HCT116 (cell line): ENCODE results near the gene POLD2. TPM values are rescaled to one million over a fixed set of nuclear protein-coding genes. Genes with fewer than 3 reads are reported as not detected.

Source experiments
- ATAC-seq: fragments of 200-7000 bp; cut with Tn5 transposase; 2 replicates; pipeline ENCODE4 v1.9.1; 2020; ENCODE audit warnings: mild to moderate bottlenecking, moderate library complexity
- BruUV-seq: library from RNA; stranded (reverse); fragments of 400-500 nt; replicated peaks from 2 replicates; lab custom pipeline; 2021; lab: Mats Ljungman, UMichigan
- CTCF ChIA-PET: fragments of 300-600 bp; sonication (Branson Sonifier 250); formaldehyde crosslinking; loops from one replicate; lab custom pipeline; 2021; ENCODE audit warnings: antibody characterized with exemption; lab: Charles Lee
- POLR2A ChIA-PET: fragments of 300-600, 350-600 bp; sonication (Branson Sonifier 250); formaldehyde crosslinking; loops from one replicate; lab custom pipeline; 2021; ENCODE audit warnings: antibody characterized with exemption; lab: Charles Lee
- RAD21 ChIA-PET, 2 experiments: fragments of 300-600 bp; sonication (Branson Sonifier 250); formaldehyde crosslinking; loops; one replicate each; lab custom pipeline; 2023; ENCODE audit warnings: low total read pairs in 2 of 2; ENCODE audit not compliant: uncharacterized antibody in 2 of 2, unreplicated experiment in 2 of 2, low non-redundant PET in 1 of 2; lab: Charles Lee
- DNase-seq: peaks from one replicate; pipeline ENCODE4 v3.0.0-alpha.2; 2010; ENCODE audit warnings: low read depth, low spot score
- H2AFZ ChIP-seq: fragments of 200-600 bp; shearing (Covaris generic), sonication (generic); 2 replicates; pipeline ENCODE4 v1.6.1; 2017; ENCODE audit warnings: low read depth, mixed run types, mixed read lengths, antibody characterized with exemption, low read length; ENCODE audit not compliant: poor library complexity, severe bottlenecking
- H3K27ac ChIP-seq: 2 replicates; pipeline ENCODE4 v1.5.1; 2012; ENCODE audit warnings: low read depth, low read length
- H3K27me3 ChIP-seq: fragments of 200-600 bp; sonication (generic); 2 replicates; pipeline ENCODE4 v1.6.1; 2016; ENCODE audit warnings: mixed run types, low read length, mixed read lengths; ENCODE audit not compliant: insufficient read depth
- H3K36me3 ChIP-seq, 2 experiments: fragments of 200-500 bp in 1 of 2; fragments of 200-600 bp in 1 of 2; sonication (Bioruptor generic) in 1 of 2; sonication (generic) in 1 of 2; 2 replicates each; pipeline versions ENCODE4 v1.5.1 to v1.6.1; 2014 to 2016; ENCODE audit warnings: low read length in 2 of 2, inconsistent platforms in 1 of 2, mixed read lengths in 1 of 2, mixed run types in 1 of 2; ENCODE audit not compliant: insufficient read depth in 2 of 2, control insufficient read depth in 1 of 2
- H3K4me1 ChIP-seq, 2 experiments: fragments of 200-600 bp in 1 of 2; sonication (generic) in 1 of 2; 2 replicates each; pipeline versions ENCODE4 v1.5.1 to v1.6.1; 2012 to 2017; ENCODE audit warnings: low read length in 2 of 2, inconsistent platforms in 1 of 2, mild to moderate bottlenecking in 1 of 2, mixed read lengths in 1 of 2, mixed run types in 1 of 2, moderate library complexity in 1 of 2; ENCODE audit not compliant: insufficient read depth in 2 of 2, control insufficient read depth in 1 of 2
- H3K4me2 ChIP-seq: fragments of 200-600 bp; sonication (generic); 2 replicates; pipeline ENCODE4 v1.6.1; 2017; ENCODE audit warnings: mixed run types, low read length, mixed read lengths
- H3K4me3 ChIP-seq, 2 experiments: fragments of 200-600 bp in 1 of 2; sonication (generic) in 1 of 2; replicated peaks in 1 of 2; 2 replicates each; pipeline ENCODE4 v1.5.1; 2011 to 2016; ENCODE audit warnings: low read length in 2 of 2, control low read depth in 1 of 2, low read depth in 1 of 2, mild to moderate bottlenecking in 1 of 2, mixed read lengths in 1 of 2, mixed run types in 1 of 2
- H3K79me2 ChIP-seq: fragments of 200-600 bp; sonication (generic); 2 replicates; pipeline ENCODE4 v1.6.1; 2017; ENCODE audit warnings: mild to moderate bottlenecking, mixed run types, low read length, moderate library complexity, mixed read lengths; ENCODE audit not compliant: insufficient read depth
- H3K9ac ChIP-seq: fragments of 200-600 bp; sonication (generic); 2 replicates; pipeline ENCODE4 v1.6.1; 2016; ENCODE audit warnings: low read length, mixed read lengths
- H3K9me2 ChIP-seq: fragments of 200-600 bp; sonication (generic), shearing (Covaris generic); 2 replicates; pipeline ENCODE4 v1.6.1; 2017; ENCODE audit warnings: mixed run types, mild to moderate bottlenecking, moderate library complexity; ENCODE audit not compliant: insufficient read depth
- H3K9me3 ChIP-seq, 2 experiments: fragments of 200-500 bp in 1 of 2; fragments of 200-600 bp in 1 of 2; sonication (Bioruptor generic) in 1 of 2; sonication (generic) in 1 of 2; 2 replicates each; pipeline ENCODE4 v1.6.1; 2014 to 2017; ENCODE audit warnings: low read length in 2 of 2, mixed read lengths in 2 of 2, inconsistent platforms in 1 of 2, low read depth in 1 of 2, mild to moderate bottlenecking in 1 of 2, mixed run types in 1 of 2, moderate library complexity in 1 of 2; ENCODE audit not compliant: control insufficient read depth in 1 of 2, insufficient read depth in 1 of 2
- H4K20me1 ChIP-seq: fragments of 200-600 bp; sonication (generic), shearing (Covaris generic); 2 replicates; pipeline ENCODE4 v1.6.1; 2017; ENCODE audit warnings: mixed run types, mild to moderate bottlenecking, moderate library complexity; ENCODE audit not compliant: insufficient read depth
- ATF3 ChIP-seq: IDR thresholded peaks from 2 replicates; pipeline ENCODE4 v1.6.1; 2012
- EGR1 ChIP-seq: IDR thresholded peaks from 2 replicates; pipeline ENCODE4 v1.6.1; 2012; ENCODE audit warnings: low read depth
- ZBTB33 ChIP-seq: IDR thresholded peaks from 2 replicates; pipeline ENCODE4 v1.6.1; 2011; ENCODE audit warnings: mild to moderate bottlenecking, low read length, moderate library complexity; ENCODE audit not compliant: insufficient replicate concordance; ENCODE audit errors: extremely low read depth
- intact Hi-C: fragments of 100-400 bp; cut with micrococcal nuclease; formaldehyde crosslinking; loops from 2 replicates; pipeline ENCODE4 v1.10.0; 2022
- total RNA-seq: library from RNA; stranded (reverse); gene quantifications from one replicate; pipeline ENCODE4 v1.2.1, GENCODE V29; 2021; ENCODE audit not compliant: unreplicated experiment

POLD2 gene
- total RNA-seq, 1 experiment from 2014 or later: 237 TPM

- Histone ChIP-seq H3K9me3 (no peaks in the 10 kb centered on the region), H3K27me3 (no peaks in the 10 kb centered on the region), H3K4me1 (peaks cover 0 to 3% of the 10 kb centered on the region in 2 experiments; a peak in 1 of 4 replicates), H3K4me3 (no peak overlapping the region), H4K20me1 (no peaks in the 10 kb centered on the region), H3K9ac (no peak overlapping the region), H3K4me2 (no peak overlapping the region), H2AFZ (no peak overlapping the region), H3K27ac (no peak overlapping the region), H3K79me2 (no peaks in the 10 kb centered on the region), H3K36me3 (no peaks in the 10 kb centered on the region), H3K9me2 (no peaks in the 10 kb centered on the region)
- BruUV-seq: no TSS peak
- ChIA-PET CTCF (no interaction called here), POLR2A (no interaction called here)
- ATAC-seq: no peak
- no peak for DNase-seq
- intact Hi-C loops: no loop called here
- TF ChIP-seq ZBTB33: no peak
- TF ChIP-seq EGR1: no peak
- no peak for TF ChIP-seq ATF3
- TF ChIP-seq, all 23 proteins: peak for 0
- RAD21 ChIA-PET: no interaction called here
Measured at GRCh38 chr7:44159824-44160630, 36.7 kb upstream of the POLD2 start.
